GM19023 (cell line): Measurements from ENCODE around the gene HPSE2.

Experiments used
- ATAC-seq: cut with Tn5 transposase; IDR thresholded peaks from one replicate; pipeline ENCODE4 v1.9.1; 2021; ENCODE audit warnings: mild to moderate bottlenecking, moderate library complexity; ENCODE audit not compliant: unreplicated experiment

HPSE2 gene

GRCh38 chr10:98419469-98420261 lies 816.0 kb downstream of the HPSE2 start:
- no peak for ATAC-seq

GRCh38 chr10:98418665-98419468 lies 816.8 kb downstream of the HPSE2 start:
- ATAC-seq, result no peak

GRCh38 chr10:98417973-98418664 lies 817.5 kb downstream of the HPSE2 start:
- no peak for ATAC-seq

- ATAC-seq, result no peak
Observed at GRCh38 chr10:98417481-98417959, 818.1 kb downstream of the HPSE2 start.

GRCh38 chr10:98416606-98417388 lies 818.9 kb downstream of the HPSE2 start:
- ATAC-seq, result no peak

- ATAC-seq, result no peak
Observed at GRCh38 chr10:98415731-98416119, 819.9 kb downstream of the HPSE2 start.

GRCh38 chr10:98414932-98415730 lies 820.5 kb downstream of the HPSE2 start, which contains the start of gene PYROXD2:
Gene PYROXD2 (minus strand): TSS chr10:98415182. CDS start chr10:98415135, 47 bp downstream.
- no peak for ATAC-seq

- no peak for ATAC-seq
Observed at GRCh38 chr10:98414578-98414931, 821.1 kb downstream of the HPSE2 start.

GRCh38 chr10:98411768-98412167 lies 823.9 kb downstream of the HPSE2 start:
- ATAC-seq, result no peak

- no peak for ATAC-seq
Observed at GRCh38 chr10:98411166-98411565, 824.5 kb downstream of the HPSE2 start.

GRCh38 chr10:98410759-98411158 lies 824.9 kb downstream of the HPSE2 start:
- ATAC-seq, result no peak

- ATAC-seq, result no peak
Observed at GRCh38 chr10:98410135-98410743, 825.4 kb downstream of the HPSE2 start.

GRCh38 chr10:98408799-98409198 lies 826.9 kb downstream of the HPSE2 start:
- no peak for ATAC-seq

GRCh38 chr10:98407744-98408241 lies 827.9 kb downstream of the HPSE2 start:
- ATAC-seq, result no peak
